IMR-90 (cell line): Measurements from ENCODE around the gene RAB20.

Experiments
- CEBPB ChIP-seq: IDR thresholded peaks from 2 replicates; pipeline ENCODE4 v1.6.1; 2012; ENCODE audit warnings: low read depth, low read length, improper control_type of control experiment
- CHD1 ChIP-seq: IDR thresholded peaks from 2 replicates; pipeline ENCODE4 v1.6.1; 2012; ENCODE audit warnings: low read depth, low read length, improper control_type of control experiment
- CTCF ChIP-seq: conservative IDR thresholded peaks from 2 replicates; pipeline ENCODE4 v1.5.1; 2012; ENCODE audit warnings: mild to moderate bottlenecking, low read depth, low read length, improper control_type of control experiment
- ELK1 ChIP-seq: fragments of 150-350 bp; IDR thresholded peaks from 2 replicates; pipeline ENCODE4 v1.6.1; 2016; ENCODE audit warnings: low read depth, mild to moderate bottlenecking, low read length, moderate library complexity, borderline replicate concordance
- FOS ChIP-seq: fragments of 150-350 bp; IDR thresholded peaks from 2 replicates; pipeline ENCODE4 v1.6.1; 2016; ENCODE audit warnings: low read depth, low read length
- MXI1 ChIP-seq: IDR thresholded peaks from 2 replicates; pipeline ENCODE4 v1.6.1; 2012; ENCODE audit warnings: low read depth, mild to moderate bottlenecking, low read length, moderate library complexity, borderline replicate concordance
- POLR2A ChIP-seq: IDR thresholded peaks from 2 replicates; pipeline ENCODE4 v1.6.1; 2012; ENCODE audit warnings: mild to moderate bottlenecking, low read depth, low read length
- RAD21 ChIP-seq: IDR thresholded peaks from 2 replicates; pipeline ENCODE4 v1.6.1; 2012; ENCODE audit warnings: low read length, improper control_type of control experiment
- RCOR1 ChIP-seq: IDR thresholded peaks from 2 replicates; pipeline ENCODE4 v1.6.1; 2012; ENCODE audit warnings: mild to moderate bottlenecking, low read length, improper control_type of control experiment; ENCODE audit not compliant: insufficient replicate concordance
- SMC3 ChIP-seq: fragments of 150-350 bp; IDR thresholded peaks from 2 replicates; pipeline ENCODE4 v1.6.1; 2016; ENCODE audit warnings: low read depth, mild to moderate bottlenecking, antibody characterized with exemption, low read length, moderate library complexity
- USF2 ChIP-seq: fragments of 150-350 bp; IDR thresholded peaks from 2 replicates; pipeline ENCODE4 v1.6.1; 2017; ENCODE audit warnings: mild to moderate bottlenecking, antibody characterized with exemption, low read length, low read depth

GRCh38 chr13:110499621-110500281, 61.8 kb downstream of the RAB20 start:
- no peak for TF ChIP-seq CTCF
- TF ChIP-seq POLR2A = no peak
- no peak for TF ChIP-seq MXI1
- TF ChIP-seq CEBPB = no peak
- TF ChIP-seq FOS = no peak
- no peak for TF ChIP-seq USF2
- no peak for TF ChIP-seq RAD21
- TF ChIP-seq SMC3 = no peak
- no peak for TF ChIP-seq CHD1
- TF ChIP-seq RCOR1 = no peak
- no peak for TF ChIP-seq ELK1
